ENCODE measurements around the gene EPGN.

EPGN gene

GRCh38 chr4:74325886-74326285, 17.6 kb downstream of the EPGN start:
- POLR2A ChIA-PET (ENCODE audit: low non-redundant PET): no interaction called here
- no peak for DNase-seq (ENCODE audit: low spot score)
- TF ChIP-seq CTCF (conservative IDR thresholded peaks at IDR 0.05; ENCODE audit: low read depth): no peak
- CTCF ChIA-PET: no interaction called here
- H3K27ac ChIP-seq: no peak overlapping the region

- no peak overlapping the region for H3K27ac ChIP-seq
- peak; percentile 13 for DNase-seq (ENCODE audit: low spot score)
- ChIA-PET POLR2A (ENCODE audit: low non-redundant PET) (no interaction called here), CTCF (interaction anchor here (0.6 kb wide), 1 partner anchor 1441 kb away, joined by 3 read pairs; no protein-coding TSS in a partner anchor)
- no peak for TF ChIP-seq CTCF (conservative IDR thresholded peaks at IDR 0.05; ENCODE audit: low read depth)
These were observed 19.5 kb downstream of the EPGN start for GRCh38 chr4:74327762-74328161.

- POLR2A ChIA-PET (ENCODE audit: low non-redundant PET): no interaction called here
- H3K27ac ChIP-seq: no peak overlapping the region
- CTCF ChIA-PET: no interaction called here
- no peak for TF ChIP-seq CTCF (conservative IDR thresholded peaks at IDR 0.05; ENCODE audit: low read depth)
- DNase-seq (ENCODE audit: low spot score): no peak
These were observed 20.2 kb downstream of the EPGN start for GRCh38 chr4:74328501-74328900.

GRCh38 chr4:74329307-74329706, 21.0 kb downstream of the EPGN start:
- no peak for TF ChIP-seq CTCF (conservative IDR thresholded peaks at IDR 0.05; ENCODE audit: low read depth)
- DNase-seq (ENCODE audit: low spot score): no peak
- no peak overlapping the region for H3K27ac ChIP-seq
- ChIA-PET POLR2A (ENCODE audit: low non-redundant PET) (no interaction called here), CTCF (interaction anchor here (1.4 kb wide), 1 partner anchor 8 kb away, joined by 5 read pairs; no protein-coding TSS in a partner anchor)

- no peak for DNase-seq (ENCODE audit: low spot score)
- H3K27ac ChIP-seq: no peak overlapping the region
- no peak for TF ChIP-seq CTCF (conservative IDR thresholded peaks at IDR 0.05; ENCODE audit: low read depth)
- ChIA-PET CTCF (interaction anchor here (0.7 to 1.4 kb wide), 2 partner anchors 9 to 463 kb away, joined by 3 to 5 read pairs; no protein-coding TSS in a partner anchor), POLR2A (ENCODE audit: low non-redundant PET) (no interaction called here)
These were observed 22.1 kb downstream of the EPGN start for GRCh38 chr4:74330295-74330750.

- TF ChIP-seq CTCF (conservative IDR thresholded peaks at IDR 0.05; ENCODE audit: low read depth): no peak
- no peak for DNase-seq (ENCODE audit: low spot score)
- POLR2A ChIA-PET (ENCODE audit: low non-redundant PET): no interaction called here
- CTCF ChIA-PET: interaction anchor here (0.5 kb wide), 1 partner anchor 115 kb away, joined by 4 read pairs; no protein-coding TSS in a partner anchor
- H3K27ac ChIP-seq: no peak overlapping the region
These were observed 23.0 kb downstream of the EPGN start for GRCh38 chr4:74331252-74331651.
